HG03139 (cell line): ENCODE measurements around the gene REEP2.
"Not testable (repeated sequence)": the region's sequence is repeated elsewhere in the genome, so short reads cannot be mapped to it uniquely, and the experiment has no call there.

Experiments
- ATAC-seq: cut with Tn5 transposase; IDR thresholded peaks from one replicate; pipeline ENCODE4 v1.9.1; 2021; ENCODE audit not compliant: unreplicated experiment

REEP2 gene

DNA sequence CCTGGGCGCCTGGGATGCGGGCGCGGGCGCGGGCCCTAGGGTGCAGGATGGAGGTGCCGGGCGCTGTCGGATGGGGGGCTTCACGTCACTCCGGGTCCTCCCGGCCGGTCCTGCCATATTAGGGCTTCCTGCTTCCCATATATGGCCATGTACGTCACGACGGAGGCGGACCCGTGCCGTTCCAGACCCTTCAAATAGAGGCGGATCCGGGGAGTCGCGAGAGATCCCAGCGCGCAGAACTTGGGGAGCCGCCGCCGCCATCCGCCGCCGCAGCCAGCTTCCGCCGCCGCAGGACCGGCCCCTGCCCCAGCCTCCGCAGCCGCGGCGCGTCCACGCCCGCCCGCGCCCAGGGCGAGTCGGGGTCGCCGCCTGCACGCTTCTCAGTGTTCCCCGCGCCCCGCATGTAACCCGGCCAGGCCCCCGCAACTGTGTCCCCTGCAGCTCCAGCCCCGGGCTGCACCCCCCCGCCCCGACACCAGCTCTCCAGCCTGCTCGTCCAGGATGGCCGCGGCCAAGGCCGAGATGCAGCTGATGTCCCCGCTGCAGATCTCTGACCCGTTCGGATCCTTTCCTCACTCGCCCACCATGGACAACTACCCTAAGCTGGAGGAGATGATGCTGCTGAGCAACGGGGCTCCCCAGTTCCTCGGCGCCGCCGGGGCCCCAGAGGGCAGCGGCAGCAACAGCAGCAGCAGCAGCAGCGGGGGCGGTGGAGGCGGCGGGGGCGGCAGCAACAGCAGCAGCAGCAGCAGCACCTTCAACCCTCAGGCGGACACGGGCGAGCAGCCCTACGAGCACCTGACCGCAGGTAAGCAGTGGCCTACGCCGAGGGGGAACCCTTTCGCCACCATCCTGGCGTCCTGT, 26.6 kb downstream of the REEP2 start, which contains the start of gene EGR1:
Gene EGR1 (plus strand): TSS at position 219 of the 864 bp plus-strand sequence. CDS start 283 bp downstream, at position 502.
- ATAC-seq, result peak; percentile 52

DNA sequence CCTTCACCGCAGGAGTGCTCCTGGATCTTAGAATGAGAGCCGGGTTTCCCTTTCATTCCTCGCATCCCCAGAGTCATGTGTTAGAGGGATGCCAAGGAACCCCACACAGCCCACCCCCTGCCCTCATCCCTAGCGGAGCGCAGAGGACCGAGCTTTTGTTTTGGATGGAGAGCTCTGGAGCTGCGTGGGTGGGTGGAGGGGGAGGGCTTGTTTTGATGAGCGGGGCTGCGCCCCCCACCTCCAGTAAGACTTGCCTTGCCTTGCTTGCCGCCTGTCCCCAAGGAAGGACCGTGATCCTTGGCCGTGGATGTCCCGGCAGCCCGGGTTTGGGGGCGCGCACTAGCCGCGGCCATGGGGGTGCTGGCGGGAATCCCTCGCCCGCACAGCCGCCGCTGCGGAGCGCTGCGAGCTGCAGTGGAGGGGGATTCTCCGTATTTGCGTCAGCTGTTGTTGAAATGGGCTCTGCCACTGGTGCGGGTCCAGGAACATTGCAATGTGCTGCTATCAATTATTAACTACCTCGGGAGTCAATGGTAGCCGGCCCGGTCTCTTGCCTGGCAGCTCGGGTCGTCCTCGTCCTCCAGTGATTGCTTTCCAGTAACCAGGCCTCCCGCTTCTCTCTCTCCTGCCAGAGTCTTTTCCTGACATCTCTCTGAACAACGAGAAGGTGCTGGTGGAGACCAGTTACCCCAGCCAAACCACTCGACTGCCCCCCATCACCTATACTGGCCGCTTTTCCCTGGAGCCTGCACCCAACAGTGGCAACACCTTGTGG, 27.5 kb downstream of the REEP2 start:
- ATAC-seq, result no peak

DNA sequence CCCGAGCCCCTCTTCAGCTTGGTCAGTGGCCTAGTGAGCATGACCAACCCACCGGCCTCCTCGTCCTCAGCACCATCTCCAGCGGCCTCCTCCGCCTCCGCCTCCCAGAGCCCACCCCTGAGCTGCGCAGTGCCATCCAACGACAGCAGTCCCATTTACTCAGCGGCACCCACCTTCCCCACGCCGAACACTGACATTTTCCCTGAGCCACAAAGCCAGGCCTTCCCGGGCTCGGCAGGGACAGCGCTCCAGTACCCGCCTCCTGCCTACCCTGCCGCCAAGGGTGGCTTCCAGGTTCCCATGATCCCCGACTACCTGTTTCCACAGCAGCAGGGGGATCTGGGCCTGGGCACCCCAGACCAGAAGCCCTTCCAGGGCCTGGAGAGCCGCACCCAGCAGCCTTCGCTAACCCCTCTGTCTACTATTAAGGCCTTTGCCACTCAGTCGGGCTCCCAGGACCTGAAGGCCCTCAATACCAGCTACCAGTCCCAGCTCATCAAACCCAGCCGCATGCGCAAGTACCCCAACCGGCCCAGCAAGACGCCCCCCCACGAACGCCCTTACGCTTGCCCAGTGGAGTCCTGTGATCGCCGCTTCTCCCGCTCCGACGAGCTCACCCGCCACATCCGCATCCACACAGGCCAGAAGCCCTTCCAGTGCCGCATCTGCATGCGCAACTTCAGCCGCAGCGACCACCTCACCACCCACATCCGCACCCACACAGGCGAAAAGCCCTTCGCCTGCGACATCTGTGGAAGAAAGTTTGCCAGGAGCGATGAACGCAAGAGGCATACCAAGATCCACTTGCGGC, 28.2 kb downstream of the REEP2 start:
- no peak for ATAC-seq

DNA sequence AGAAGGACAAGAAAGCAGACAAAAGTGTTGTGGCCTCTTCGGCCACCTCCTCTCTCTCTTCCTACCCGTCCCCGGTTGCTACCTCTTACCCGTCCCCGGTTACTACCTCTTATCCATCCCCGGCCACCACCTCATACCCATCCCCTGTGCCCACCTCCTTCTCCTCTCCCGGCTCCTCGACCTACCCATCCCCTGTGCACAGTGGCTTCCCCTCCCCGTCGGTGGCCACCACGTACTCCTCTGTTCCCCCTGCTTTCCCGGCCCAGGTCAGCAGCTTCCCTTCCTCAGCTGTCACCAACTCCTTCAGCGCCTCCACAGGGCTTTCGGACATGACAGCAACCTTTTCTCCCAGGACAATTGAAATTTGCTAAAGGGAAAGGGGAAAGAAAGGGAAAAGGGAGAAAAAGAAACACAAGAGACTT, 28.9 kb downstream of the REEP2 start:
- ATAC-seq, result no peak

DNA sequence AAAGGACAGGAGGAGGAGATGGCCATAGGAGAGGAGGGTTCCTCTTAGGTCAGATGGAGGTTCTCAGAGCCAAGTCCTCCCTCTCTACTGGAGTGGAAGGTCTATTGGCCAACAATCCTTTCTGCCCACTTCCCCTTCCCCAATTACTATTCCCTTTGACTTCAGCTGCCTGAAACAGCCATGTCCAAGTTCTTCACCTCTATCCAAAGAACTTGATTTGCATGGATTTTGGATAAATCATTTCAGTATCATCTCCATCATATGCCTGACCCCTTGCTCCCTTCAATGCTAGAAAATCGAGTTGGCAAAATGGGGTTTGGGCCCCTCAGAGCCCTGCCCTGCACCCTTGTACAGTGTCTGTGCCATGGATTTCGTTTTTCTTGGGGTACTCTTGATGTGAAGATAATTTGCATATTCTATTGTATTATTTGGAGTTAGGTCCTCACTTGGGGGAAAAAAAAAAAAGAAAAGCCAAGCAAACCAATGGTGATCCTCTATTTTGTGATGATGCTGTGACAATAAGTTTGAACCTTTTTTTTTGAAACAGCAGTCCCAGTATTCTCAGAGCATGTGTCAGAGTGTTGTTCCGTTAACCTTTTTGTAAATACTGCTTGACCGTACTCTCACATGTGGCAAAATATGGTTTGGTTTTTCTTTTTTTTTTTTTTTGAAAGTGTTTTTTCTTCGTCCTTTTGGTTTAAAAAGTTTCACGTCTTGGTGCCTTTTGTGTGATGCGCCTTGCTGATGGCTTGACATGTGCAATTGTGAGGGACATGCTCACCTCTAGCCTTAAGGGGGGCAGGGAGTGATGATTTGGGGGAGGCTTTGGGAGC, 29.5 kb downstream of the REEP2 start:
- no peak for ATAC-seq

DNA sequence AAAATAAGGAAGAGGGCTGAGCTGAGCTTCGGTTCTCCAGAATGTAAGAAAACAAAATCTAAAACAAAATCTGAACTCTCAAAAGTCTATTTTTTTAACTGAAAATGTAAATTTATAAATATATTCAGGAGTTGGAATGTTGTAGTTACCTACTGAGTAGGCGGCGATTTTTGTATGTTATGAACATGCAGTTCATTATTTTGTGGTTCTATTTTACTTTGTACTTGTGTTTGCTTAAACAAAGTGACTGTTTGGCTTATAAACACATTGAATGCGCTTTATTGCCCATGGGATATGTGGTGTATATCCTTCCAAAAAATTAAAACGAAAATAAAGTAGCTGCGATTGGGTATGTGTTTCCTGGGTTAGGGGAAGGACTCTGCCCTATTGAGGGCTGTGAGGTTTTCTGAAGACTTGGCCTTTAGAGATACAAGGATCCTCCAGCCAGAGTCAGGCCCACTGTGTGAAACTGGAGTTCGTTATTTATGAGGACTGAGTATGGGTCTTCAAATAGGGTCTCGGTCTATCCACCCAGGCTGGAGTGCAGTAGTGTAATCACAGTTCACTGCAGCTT, 30.2 kb downstream of the REEP2 start:
- no peak for ATAC-seq

DNA sequence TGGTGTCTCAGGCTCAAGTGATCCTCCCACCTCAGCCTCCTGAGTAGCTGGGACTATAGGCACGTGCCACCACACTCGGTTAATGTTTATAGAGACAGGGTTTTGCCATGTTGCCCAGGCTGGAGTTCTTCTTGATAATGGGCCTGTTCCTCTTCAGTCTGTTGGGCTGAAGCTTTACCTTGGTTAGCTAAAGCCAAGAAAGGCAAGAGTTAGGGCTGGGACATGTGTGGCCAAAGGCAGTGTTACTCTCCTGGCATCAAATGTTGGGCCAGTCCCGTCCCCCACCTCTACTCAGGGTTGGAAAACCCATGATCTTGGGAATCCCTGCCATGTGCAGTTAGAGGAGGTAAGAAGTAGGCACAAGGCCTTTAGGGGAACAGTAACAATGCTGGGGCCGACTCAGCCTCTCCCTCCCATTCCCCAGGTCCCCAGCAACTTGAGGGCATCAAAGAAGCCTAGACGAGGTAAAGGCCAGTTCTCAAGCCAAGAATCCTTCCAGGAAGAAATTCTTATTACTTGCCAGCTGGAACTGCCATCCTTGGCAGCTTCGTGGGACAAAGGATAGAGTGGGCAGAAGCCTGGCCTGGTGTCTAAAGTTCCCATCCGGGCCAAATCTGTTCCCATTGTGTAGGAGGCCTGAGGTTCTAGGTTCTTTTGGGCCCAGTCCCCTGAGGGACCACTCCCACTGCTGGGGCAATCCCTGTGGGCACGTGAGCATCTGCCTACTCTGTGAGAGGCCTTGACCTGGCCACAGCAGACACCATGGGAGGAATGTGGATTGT, 30.9 kb downstream of the REEP2 start:
- ATAC-seq, result no peak

DNA sequence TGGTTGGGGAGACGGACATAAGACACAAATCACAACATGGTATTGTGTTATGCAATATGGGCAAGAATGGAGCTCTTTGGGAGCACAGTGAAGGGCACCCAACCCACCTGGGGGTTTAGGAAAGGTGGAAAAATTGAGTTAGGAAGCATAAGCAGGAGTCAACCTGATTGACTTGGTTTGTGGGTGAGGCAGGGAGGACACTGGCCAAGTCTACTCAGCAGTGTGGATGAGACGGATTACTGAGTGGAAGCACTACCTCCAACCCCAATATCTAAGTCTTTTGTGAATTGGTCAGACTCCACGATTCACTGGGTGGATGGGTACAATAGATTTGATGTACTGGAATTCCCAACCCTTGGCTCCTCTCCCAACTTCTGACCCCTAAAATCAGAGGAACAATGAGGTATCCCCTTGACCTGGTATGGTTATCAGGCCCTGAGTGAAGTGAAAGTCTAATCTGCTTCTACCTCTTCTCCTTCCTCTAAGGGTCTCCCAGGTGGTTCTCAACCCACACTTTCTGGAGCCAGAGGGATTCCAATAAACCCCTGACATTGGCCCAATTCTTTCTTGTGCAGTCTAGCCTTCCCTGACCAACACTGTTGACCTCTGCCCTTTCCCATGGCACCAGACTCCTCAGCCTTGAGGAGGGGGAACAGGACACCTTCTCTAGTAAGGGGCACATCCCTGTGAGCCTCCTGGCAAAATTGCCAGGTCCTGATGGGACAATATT, 31.6 kb downstream of the REEP2 start:
- no peak for ATAC-seq

DNA sequence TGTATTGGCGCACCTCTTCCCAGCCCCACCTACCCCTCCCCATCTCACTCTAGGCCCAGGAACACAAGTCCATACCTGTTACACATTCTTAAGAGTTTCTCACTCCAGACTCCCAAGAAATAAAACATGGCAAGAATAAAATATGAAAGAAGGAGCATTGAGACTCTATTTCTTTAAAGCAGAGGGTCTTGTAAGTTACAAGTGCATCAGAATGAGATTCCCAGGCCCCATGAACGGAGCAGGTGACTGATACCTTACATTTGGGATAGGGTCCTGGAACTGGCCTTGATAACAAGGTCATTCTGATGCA, 32.1 kb downstream of the REEP2 start:
- ATAC-seq, result no peak

DNA sequence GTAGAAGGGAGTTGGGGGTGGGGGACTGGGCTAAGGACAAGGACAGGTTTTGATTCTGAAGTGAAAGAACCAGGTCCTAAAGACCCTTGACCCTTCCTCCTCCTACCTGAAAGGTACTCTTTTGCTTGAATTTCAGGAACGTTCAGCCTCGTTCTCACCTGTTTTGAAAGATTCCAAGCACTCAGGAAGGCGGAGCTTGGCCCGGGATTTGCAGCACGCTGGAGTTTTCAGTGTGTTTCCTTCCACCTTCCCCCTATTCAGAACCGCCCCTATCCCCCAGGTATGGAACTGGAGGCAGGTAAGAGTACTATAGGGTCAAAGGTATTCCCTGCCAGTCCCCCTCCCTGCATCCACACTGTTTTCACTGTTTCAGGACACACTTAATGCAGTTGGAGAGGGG, 33.5 kb downstream of the REEP2 start:
- no peak for ATAC-seq

DNA sequence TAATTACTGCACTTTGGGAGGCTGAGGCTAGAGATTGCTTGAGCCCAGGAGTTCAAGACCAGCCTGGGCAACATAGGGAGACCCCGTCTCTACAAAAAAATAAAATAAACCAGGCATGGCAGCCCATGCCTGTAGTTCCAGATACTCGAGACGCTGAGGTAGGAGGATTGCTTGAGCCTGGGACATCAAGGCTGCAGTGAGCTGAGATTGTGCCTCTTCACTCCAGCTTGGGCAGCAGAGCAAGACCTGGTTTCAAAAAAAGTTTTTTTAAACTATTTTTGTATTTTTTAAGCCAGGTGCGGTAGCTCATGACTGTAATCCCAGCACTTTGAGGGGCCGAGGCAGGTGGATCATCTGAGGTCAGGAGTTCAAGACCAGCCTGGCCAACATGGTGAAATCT, 34.3 kb downstream of the REEP2 start:
- not testable (repeated sequence) for ATAC-seq

DNA sequence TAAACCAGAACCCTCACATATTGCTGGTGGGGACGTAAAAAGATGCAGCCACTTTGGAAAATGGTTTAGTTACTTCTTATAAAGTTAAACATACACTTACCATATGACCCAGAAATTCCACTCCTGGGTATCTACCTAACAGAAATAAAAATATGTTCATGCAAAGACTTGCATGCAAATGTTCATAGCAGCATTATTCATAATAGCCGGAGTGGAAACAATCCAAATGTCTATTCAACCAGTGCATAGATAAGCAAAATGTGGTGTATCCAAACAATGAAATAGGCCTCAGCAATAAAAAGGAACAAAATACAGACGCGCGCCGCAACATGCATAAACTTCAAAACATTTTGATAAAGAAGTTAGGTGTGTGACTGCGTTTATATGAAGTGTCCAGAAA, 38.1 kb downstream of the REEP2 start:
- ATAC-seq, result no peak

DNA sequence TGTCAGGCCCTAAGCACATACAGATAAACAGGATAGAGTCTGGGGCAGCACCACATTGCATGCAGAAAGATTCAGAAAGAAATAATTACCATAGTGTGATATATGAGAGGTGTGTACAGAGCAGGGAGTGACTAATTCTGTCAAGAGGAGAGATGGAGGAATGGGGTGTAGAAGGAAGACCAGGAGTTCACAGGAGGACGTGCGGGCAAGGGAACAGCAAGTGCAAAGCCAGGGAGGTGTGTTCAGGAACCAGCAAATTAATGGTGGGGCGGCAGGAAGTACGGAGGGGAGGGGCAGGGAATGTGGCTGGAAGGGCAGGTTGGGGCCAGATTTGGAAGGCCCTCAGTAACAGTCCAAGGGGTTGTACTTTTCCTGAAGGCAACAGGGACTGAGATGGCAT, 43.8 kb downstream of the REEP2 start:
- ATAC-seq, result no peak

DNA sequence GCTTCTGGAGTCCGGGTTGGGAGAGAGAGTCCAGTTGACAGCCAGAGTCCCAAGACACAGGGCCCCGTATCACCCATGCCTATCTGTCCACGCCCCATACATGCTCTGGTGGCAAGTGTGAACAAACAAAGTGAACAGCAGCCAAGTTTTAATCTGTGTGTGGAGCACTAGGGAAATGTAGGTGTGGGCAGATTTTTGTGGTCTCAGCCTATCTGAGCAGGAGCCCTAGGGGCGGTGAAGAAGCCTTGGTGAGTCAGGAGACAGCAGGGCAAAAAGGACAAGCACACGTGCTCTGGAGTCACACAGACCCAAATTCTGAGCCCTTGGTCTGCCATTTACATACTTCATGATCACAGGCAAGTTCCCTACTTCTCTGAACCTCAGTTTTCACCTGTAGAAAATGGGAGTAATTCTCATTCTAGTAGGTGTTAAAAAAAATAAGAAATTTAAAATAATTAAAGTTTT, 49.7 kb downstream of the REEP2 start:
- ATAC-seq, result no peak

DNA sequence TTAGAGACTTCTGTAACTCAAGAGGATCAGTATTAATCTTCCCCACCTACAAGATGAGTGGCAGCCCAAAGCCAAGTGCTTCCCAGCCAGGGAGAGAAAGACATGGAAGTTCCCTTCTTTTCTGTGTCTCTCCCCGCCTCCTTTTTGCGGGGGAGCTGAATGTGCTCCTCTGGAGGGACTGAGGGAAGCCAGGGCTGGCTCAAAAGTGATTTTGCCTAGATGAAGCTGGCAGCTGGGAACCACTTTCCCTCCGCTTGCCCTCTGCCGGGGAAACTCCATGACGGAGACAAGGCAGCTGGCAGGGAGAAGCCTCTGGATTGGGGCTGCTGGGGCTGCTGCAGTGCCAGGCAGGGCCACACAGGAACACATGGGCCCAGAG, 50.8 kb downstream of the REEP2 start:
- no peak for ATAC-seq

DNA sequence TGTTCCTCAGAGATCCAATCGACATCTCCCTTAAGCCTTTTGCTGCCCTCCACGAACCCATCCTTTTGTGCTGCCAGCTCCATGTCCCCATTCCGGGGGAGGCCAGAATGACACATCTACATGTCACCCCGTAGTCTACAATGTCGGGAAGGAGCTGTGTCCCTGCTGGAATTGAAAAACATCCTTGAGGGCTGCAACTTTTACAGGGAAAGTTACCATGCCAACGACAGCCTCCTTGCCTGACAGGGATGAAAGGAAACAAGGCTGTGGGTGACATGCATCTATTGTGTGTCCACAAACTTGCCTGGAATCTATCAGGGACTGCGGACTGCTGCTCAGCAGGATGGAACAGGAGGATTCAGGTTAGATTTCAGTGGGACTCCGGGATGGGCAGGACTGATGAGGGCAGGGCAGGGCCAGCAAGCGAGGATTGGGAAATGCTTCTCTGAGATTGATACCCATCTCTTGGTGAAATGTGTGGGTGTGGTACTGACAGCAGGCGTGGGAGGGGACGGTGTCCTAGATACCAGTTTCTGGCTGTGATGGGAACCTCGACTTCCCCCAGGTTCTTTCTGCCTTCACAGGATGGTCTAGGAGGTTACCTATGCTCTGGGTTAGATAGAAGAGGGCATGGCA, 51.9 kb downstream of the REEP2 start:
- ATAC-seq, result no peak

DNA sequence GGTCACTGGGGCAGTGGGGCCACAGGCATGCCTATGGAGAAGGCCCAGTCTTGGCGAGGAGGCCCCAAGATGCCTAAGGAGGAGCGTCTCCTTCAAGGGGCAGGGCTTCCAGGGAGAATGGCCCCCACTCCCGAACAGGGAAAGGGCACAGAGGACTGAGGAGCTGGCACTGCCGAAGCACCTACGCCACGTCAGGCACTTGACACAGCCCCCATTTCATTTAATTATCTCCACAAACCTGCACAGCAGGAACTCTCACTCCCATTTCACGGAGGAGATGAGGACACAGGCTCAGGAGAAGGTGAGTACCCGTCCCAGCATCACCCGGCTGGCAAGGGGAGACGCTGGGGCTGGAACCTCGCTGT, 52.4 kb downstream of the REEP2 start:
- no peak for ATAC-seq
